Esophagus muscularis mucosa (tissue), 3 donors: ENCODE data around the gene LARP4B.

ENCODE experiments used
- CTCF ChIP-seq, 3 experiments: fragments of 200-600 bp in 2 of 3; fragments of 450-650 bp in 1 of 3; sonication (generic) in 2 of 3; IDR thresholded peaks; one replicate each; pipeline ENCODE4 v1.5.1; 2017 to 2019; ENCODE audit warnings: antibody characterized with exemption in 3 of 3, mild to moderate bottlenecking in 2 of 3, moderate library complexity in 1 of 3
- POLR2A ChIP-seq: fragments of 450-650 bp; IDR thresholded peaks from one replicate; pipeline ENCODE4 v1.6.1; 2017; ENCODE audit warnings: antibody characterized with exemption, moderate library complexity, mild to moderate bottlenecking, low read depth
- POLR2AphosphoS5 ChIP-seq, 2 donors: sonication (generic); formaldehyde crosslinking; IDR thresholded peaks; one replicate each; pipeline ENCODE4 v1.6.1; 2017; ENCODE audit warnings: antibody characterized with exemption in 2 of 2

GRCh38 chr10:811379-812175 is 119.9 kb downstream of the LARP4B start:
- TF ChIP-seq CTCF (IDR thresholded peaks at IDR 0.05) (no peak), POLR2A (no peak), POLR2AphosphoS5 (IDR thresholded peaks at IDR 0.05) (no peak)
